PFSK-1 (cell line): ENCODE measurements around the gene NPHS1.

ENCODE experiments used
- POLR2AphosphoS5 ChIP-seq: IDR thresholded peaks from 2 replicates; pipeline ENCODE4 v1.6.1; 2012; ENCODE audit warnings: low read depth, mild to moderate bottlenecking, control low read depth, low read length, moderate library complexity
- SIN3A ChIP-seq: IDR thresholded peaks from 2 replicates; pipeline ENCODE4 v1.6.1; 2012; ENCODE audit warnings: mild to moderate bottlenecking, low read length, moderate library complexity, borderline replicate concordance; ENCODE audit not compliant: insufficient read depth
- TAF1 ChIP-seq: IDR thresholded peaks from 2 replicates; pipeline ENCODE4 v1.6.1; 2012; ENCODE audit warnings: low read length, control low read depth, borderline replicate concordance; ENCODE audit not compliant: insufficient read depth

- TF ChIP-seq POLR2AphosphoS5 (no peak), SIN3A (no peak), TAF1 (no peak)
Measured at GRCh38 chr19:35898499-35898809, 46.1 kb upstream of the NPHS1 start.
